HL-60 (cell line): ENCODE data around the gene RNF227.
"Not testable (repeated sequence)": the region's sequence is repeated elsewhere in the genome, so short reads cannot be mapped to it uniquely, and the experiment has no call there.

ENCODE experiments used
- DNase-seq, 2 experiments: peaks; one replicate each; pipeline ENCODE4 v3.0.0-alpha.2; 2010 to 2020; ENCODE audit warnings: low read depth in 1 of 2, low spot score in 1 of 2
- H3K27ac ChIP-seq: fragments of 250-450 bp; sonication (Bioruptor Pico); replicated peaks from 2 replicates; pipeline ENCODE4 v1.5.1; 2020; ENCODE audit warnings: mild to moderate bottlenecking, moderate library complexity
- H3K27me3 ChIP-seq: fragments of 250-450 bp; sonication (Bioruptor Pico); 2 replicates; pipeline ENCODE4 v1.5.1; 2021; ENCODE audit warnings: mild to moderate bottlenecking, moderate library complexity; ENCODE audit not compliant: insufficient read depth, poor library complexity, severe bottlenecking
- H3K4me3 ChIP-seq: replicated peaks from 2 replicates; pipeline ENCODE4 v1.5.1; 2011; ENCODE audit warnings: mild to moderate bottlenecking, control low read depth, low read length; ENCODE audit not compliant: insufficient read depth
- CTCF ChIP-seq: IDR thresholded peaks from one replicate; pipeline ENCODE4 v1.5.1; 2011; ENCODE audit warnings: low read length, control low read depth, inconsistent platforms; ENCODE audit not compliant: insufficient read depth
- GABPA ChIP-seq: IDR thresholded peaks from 2 replicates; pipeline ENCODE4 v1.6.1; 2012; ENCODE audit warnings: low read depth
- POLR2AphosphoS5 ChIP-seq: IDR thresholded peaks from 2 replicates; pipeline ENCODE4 v1.6.1; 2012; ENCODE audit warnings: low read depth
- REST ChIP-seq: IDR thresholded peaks from 2 replicates; pipeline ENCODE4 v1.6.1; 2012; ENCODE audit warnings: low read depth; ENCODE audit not compliant: insufficient replicate concordance
- SPI1 ChIP-seq: IDR thresholded peaks from 2 replicates; pipeline ENCODE4 v1.6.1; 2012; ENCODE audit warnings: low read depth, mild to moderate bottlenecking, borderline replicate concordance

The RNF227 gene

GRCh38 chr17:7873051-7873450, 43.0 kb downstream of the RNF227 start:
- no peak overlapping the region for H3K27ac ChIP-seq
- H3K27me3 ChIP-seq, result no peaks in the 10 kb centered on the region
- TF ChIP-seq CTCF (no peak), POLR2AphosphoS5 (no peak), REST (no peak), SPI1 (no peak), GABPA (no peak)
- no peak for DNase-seq
- H3K4me3 ChIP-seq, result no peak overlapping the region

GRCh38 chr17:7867881-7868329, 48.2 kb downstream of the RNF227 start:
- Histone ChIP-seq H3K27ac (peak overlapping the region; percentile 68), H3K4me3 (no peak overlapping the region)
- TF ChIP-seq POLR2AphosphoS5, result no peak
- TF ChIP-seq SPI1, result peak; percentile 64; the same call in 1 of the 2 replicates

GRCh38 chr17:7864995-7865650, 51.0 kb downstream of the RNF227 start:
- DNase-seq, result no peak

More at GRCh38 chr17:7867881-7868329, 48.2 kb downstream of the RNF227 start:
- H3K27me3 ChIP-seq, result no peaks in the 10 kb centered on the region
- peak in 1 of 2 experiments; percentile 50 for DNase-seq

GRCh38 chr17:7864384-7864783, 51.7 kb downstream of the RNF227 start:
- H3K27me3 ChIP-seq, H3K27ac ChIP-seq, DNase-seq, H3K4me3 ChIP-seq: not testable (repeated sequence)

More at GRCh38 chr17:7864995-7865650, 51.0 kb downstream of the RNF227 start:
- H3K27me3 ChIP-seq, result no peaks in the 10 kb centered on the region
- TF ChIP-seq POLR2AphosphoS5 (no peak), CTCF (no peak), GABPA (no peak), SPI1 (no peak), REST (no peak)
- H3K4me3 ChIP-seq, result no peak overlapping the region
- H3K27ac ChIP-seq, result no peak overlapping the region
